HCT116 (cell line): ENCODE measurements around the gene ITGB6. TPM values are rescaled to one million over a fixed set of nuclear protein-coding genes. Genes with fewer than 3 reads are reported as not detected.

Experiments
- ATAC-seq: fragments of 200-7000 bp; cut with Tn5 transposase; 2 replicates; pipeline ENCODE4 v1.9.1; 2020; ENCODE audit warnings: mild to moderate bottlenecking, moderate library complexity
- BruUV-seq: library from RNA; stranded (reverse); fragments of 400-500 nt; replicated peaks from 2 replicates; lab custom pipeline; 2021; lab: Mats Ljungman, UMichigan
- CTCF ChIA-PET: fragments of 300-600 bp; sonication (Branson Sonifier 250); formaldehyde crosslinking; loops from one replicate; lab custom pipeline; 2021; ENCODE audit warnings: antibody characterized with exemption; lab: Charles Lee
- POLR2A ChIA-PET: fragments of 300-600, 350-600 bp; sonication (Branson Sonifier 250); formaldehyde crosslinking; loops from one replicate; lab custom pipeline; 2021; ENCODE audit warnings: antibody characterized with exemption; lab: Charles Lee
- RAD21 ChIA-PET, 2 experiments: fragments of 300-600 bp; sonication (Branson Sonifier 250); formaldehyde crosslinking; loops; one replicate each; lab custom pipeline; 2023; ENCODE audit warnings: low total read pairs in 2 of 2; ENCODE audit not compliant: uncharacterized antibody in 2 of 2, unreplicated experiment in 2 of 2, low non-redundant PET in 1 of 2; lab: Charles Lee
- DNase-seq: peaks from one replicate; pipeline ENCODE4 v3.0.0-alpha.2; 2010; ENCODE audit warnings: low read depth, low spot score
- H2AFZ ChIP-seq: fragments of 200-600 bp; shearing (Covaris generic), sonication (generic); 2 replicates; pipeline ENCODE4 v1.6.1; 2017; ENCODE audit warnings: low read depth, mixed run types, mixed read lengths, antibody characterized with exemption, low read length; ENCODE audit not compliant: poor library complexity, severe bottlenecking
- H3K27ac ChIP-seq: 2 replicates; pipeline ENCODE4 v1.5.1; 2012; ENCODE audit warnings: low read depth, low read length
- H3K27me3 ChIP-seq: fragments of 200-600 bp; sonication (generic); 2 replicates; pipeline ENCODE4 v1.6.1; 2016; ENCODE audit warnings: mixed run types, low read length, mixed read lengths; ENCODE audit not compliant: insufficient read depth
- H3K36me3 ChIP-seq, 2 experiments: fragments of 200-500 bp in 1 of 2; fragments of 200-600 bp in 1 of 2; sonication (Bioruptor generic) in 1 of 2; sonication (generic) in 1 of 2; 2 replicates each; pipeline versions ENCODE4 v1.5.1 to v1.6.1; 2014 to 2016; ENCODE audit warnings: low read length in 2 of 2, inconsistent platforms in 1 of 2, mixed read lengths in 1 of 2, mixed run types in 1 of 2; ENCODE audit not compliant: insufficient read depth in 2 of 2, control insufficient read depth in 1 of 2
- H3K4me1 ChIP-seq, 2 experiments: fragments of 200-600 bp in 1 of 2; sonication (generic) in 1 of 2; 2 replicates each; pipeline versions ENCODE4 v1.5.1 to v1.6.1; 2012 to 2017; ENCODE audit warnings: low read length in 2 of 2, inconsistent platforms in 1 of 2, mild to moderate bottlenecking in 1 of 2, mixed read lengths in 1 of 2, mixed run types in 1 of 2, moderate library complexity in 1 of 2; ENCODE audit not compliant: insufficient read depth in 2 of 2, control insufficient read depth in 1 of 2
- H3K4me2 ChIP-seq: fragments of 200-600 bp; sonication (generic); 2 replicates; pipeline ENCODE4 v1.6.1; 2017; ENCODE audit warnings: mixed run types, low read length, mixed read lengths
- H3K4me3 ChIP-seq, 2 experiments: fragments of 200-600 bp in 1 of 2; sonication (generic) in 1 of 2; replicated peaks in 1 of 2; 2 replicates each; pipeline ENCODE4 v1.5.1; 2011 to 2016; ENCODE audit warnings: low read length in 2 of 2, control low read depth in 1 of 2, low read depth in 1 of 2, mild to moderate bottlenecking in 1 of 2, mixed read lengths in 1 of 2, mixed run types in 1 of 2
- H3K79me2 ChIP-seq: fragments of 200-600 bp; sonication (generic); 2 replicates; pipeline ENCODE4 v1.6.1; 2017; ENCODE audit warnings: mild to moderate bottlenecking, mixed run types, low read length, moderate library complexity, mixed read lengths; ENCODE audit not compliant: insufficient read depth
- H3K9ac ChIP-seq: fragments of 200-600 bp; sonication (generic); 2 replicates; pipeline ENCODE4 v1.6.1; 2016; ENCODE audit warnings: low read length, mixed read lengths
- H3K9me2 ChIP-seq: fragments of 200-600 bp; sonication (generic), shearing (Covaris generic); 2 replicates; pipeline ENCODE4 v1.6.1; 2017; ENCODE audit warnings: mixed run types, mild to moderate bottlenecking, moderate library complexity; ENCODE audit not compliant: insufficient read depth
- H3K9me3 ChIP-seq, 2 experiments: fragments of 200-500 bp in 1 of 2; fragments of 200-600 bp in 1 of 2; sonication (Bioruptor generic) in 1 of 2; sonication (generic) in 1 of 2; 2 replicates each; pipeline ENCODE4 v1.6.1; 2014 to 2017; ENCODE audit warnings: low read length in 2 of 2, mixed read lengths in 2 of 2, inconsistent platforms in 1 of 2, low read depth in 1 of 2, mild to moderate bottlenecking in 1 of 2, mixed run types in 1 of 2, moderate library complexity in 1 of 2; ENCODE audit not compliant: control insufficient read depth in 1 of 2, insufficient read depth in 1 of 2
- H4K20me1 ChIP-seq: fragments of 200-600 bp; sonication (generic), shearing (Covaris generic); 2 replicates; pipeline ENCODE4 v1.6.1; 2017; ENCODE audit warnings: mixed run types, mild to moderate bottlenecking, moderate library complexity; ENCODE audit not compliant: insufficient read depth
- CBX3 ChIP-seq: IDR thresholded peaks from 2 replicates; pipeline ENCODE4 v1.6.1; 2012; ENCODE audit warnings: low read depth
- CEBPB ChIP-seq: IDR thresholded peaks from 2 replicates; pipeline ENCODE4 v1.6.1; 2012; ENCODE audit warnings: low read depth
- CTCF ChIP-seq, 3 experiments: fragments of 200-600 bp in 1 of 3; sonication (generic) in 1 of 3; IDR thresholded peaks in 2 of 3; conservative IDR thresholded peaks in 1 of 3; 2 replicates each; pipeline ENCODE4 v1.5.1; 2012 to 2017; ENCODE audit warnings: low read depth in 2 of 3, low read length in 2 of 3, antibody characterized with exemption in 1 of 3, borderline replicate concordance in 1 of 3, control low read depth in 1 of 3, mild to moderate bottlenecking in 1 of 3, mixed read lengths in 1 of 3, mixed run types in 1 of 3, moderate library complexity in 1 of 3; ENCODE audit not compliant: insufficient read depth in 1 of 3
- EGR1 ChIP-seq: IDR thresholded peaks from 2 replicates; pipeline ENCODE4 v1.6.1; 2012; ENCODE audit warnings: low read depth
- FOSL1 ChIP-seq: IDR thresholded peaks from 2 replicates; pipeline ENCODE4 v1.6.1; 2012; ENCODE audit warnings: low read depth
- JUND ChIP-seq: IDR thresholded peaks from 2 replicates; pipeline ENCODE4 v1.6.1; 2012
- POLR2AphosphoS5 ChIP-seq: IDR thresholded peaks from 2 replicates; pipeline ENCODE4 v1.6.1; 2011; ENCODE audit warnings: mild to moderate bottlenecking, low read depth, low read length, moderate library complexity
- RAD21 ChIP-seq: IDR thresholded peaks from 2 replicates; pipeline ENCODE4 v1.6.1; 2012; ENCODE audit warnings: low read depth, mild to moderate bottlenecking
- SP1 ChIP-seq: IDR thresholded peaks from 2 replicates; pipeline ENCODE4 v1.6.1; 2012; ENCODE audit warnings: low read depth
- SRF ChIP-seq: IDR thresholded peaks from 2 replicates; pipeline ENCODE4 v1.6.1; 2012; ENCODE audit warnings: low read depth
- YY1 ChIP-seq: IDR thresholded peaks from 2 replicates; pipeline ENCODE4 v1.6.1; 2011; ENCODE audit warnings: low read length, low read depth, moderate library complexity, mild to moderate bottlenecking; ENCODE audit not compliant: insufficient replicate concordance; ENCODE audit errors: extremely low read depth
- ZFX ChIP-seq: fragments of 450-650 bp; IDR thresholded peaks from 2 replicates; pipeline ENCODE4 v1.6.1; 2017
- ZNF274 ChIP-seq: fragments of 200-500 bp; sonication (Bioruptor generic); IDR thresholded peaks from 2 replicates; pipeline ENCODE4 v1.6.1; 2014; ENCODE audit warnings: mild to moderate bottlenecking, low read depth, low read length, inconsistent platforms
- intact Hi-C: fragments of 100-400 bp; cut with micrococcal nuclease; formaldehyde crosslinking; loops from 2 replicates; pipeline ENCODE4 v1.10.0; 2022
- total RNA-seq: library from RNA; stranded (reverse); gene quantifications from one replicate; pipeline ENCODE4 v1.2.1, GENCODE V29; 2021; ENCODE audit not compliant: unreplicated experiment
- TF ChIP-seq, protein P1 (sequence below): IDR thresholded peaks from 2 replicates; pipeline ENCODE4 v1.6.1; 2011; ENCODE audit warnings: mild to moderate bottlenecking, low read length, moderate library complexity; ENCODE audit not compliant: insufficient replicate concordance; ENCODE audit errors: extremely low read depth

ITGB6 gene
- total RNA-seq, 1 experiment from 2014 or later, result 0.12 TPM

DNA sequence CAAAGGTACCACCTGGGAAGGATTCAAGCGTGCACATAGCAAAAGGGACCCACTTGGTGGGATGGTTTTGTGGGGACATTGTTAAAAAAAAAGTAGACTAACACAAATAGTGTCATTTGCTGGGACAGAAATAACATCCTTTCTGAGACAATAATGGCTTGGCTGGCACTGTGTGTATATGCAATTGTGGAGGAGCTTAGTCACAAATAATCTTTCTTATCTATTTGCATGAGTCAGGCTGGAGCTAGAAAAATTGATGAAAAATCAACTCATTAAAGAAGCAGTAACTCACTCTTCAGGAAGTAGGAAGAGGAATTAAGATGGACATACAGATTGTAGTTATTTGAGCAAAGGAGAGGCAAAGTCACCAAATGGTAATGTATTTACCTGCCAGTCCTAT, 29.5 kb upstream of the ITGB6 start:
- Histone ChIP-seq H3K9ac (no peak overlapping the region), H3K9me2 (no peaks in the 10 kb centered on the region), H3K27ac (no peak overlapping the region), H3K79me2 (no peaks in the 10 kb centered on the region)
- POLR2A ChIA-PET, result no interaction called here
- DNase-seq, result no peak
- 0 out of 2 replicates have a peak, but pooled peaks have one; percentile 8 for ATAC-seq
- intact Hi-C loops, result no loop called here
- TF ChIP-seq SP1 (peak; percentile 39; the same call in 1 of the 2 replicates), JUND (peak; percentile 57), CEBPB (peak; percentile 41; the same call in 1 of the 2 replicates), SRF (no peak), FOSL1 (peak; percentile 68)
- TF ChIP-seq, all 23 proteins: peak for 4
- RAD21 ChIA-PET, result no interaction called here
- H3K4me3 ChIP-seq, result no peak overlapping the region
- BruUV-seq, result no TSS peak
- peak overlapping the region; percentile 59 for H2AFZ ChIP-seq
- no peaks in the 10 kb centered on the region for H4K20me1 ChIP-seq
- no peaks in the 10 kb centered on the region for H3K27me3 ChIP-seq
- CTCF ChIA-PET, result interaction anchor here (1.2 to 1.3 kb wide), 2 partner anchors 22 to 120 kb away, joined by 4 read pairs; no protein-coding TSS in a partner anchor
- no peaks in the 10 kb centered on the region for H3K36me3 ChIP-seq
- H3K4me2 ChIP-seq, result peak overlapping the region; percentile 62
- peaks cover 23 to 59% of the 10 kb centered on the region in 2 experiments for H3K4me1 ChIP-seq
- H3K9me3 ChIP-seq, result no peaks in the 10 kb centered on the region

DNA sequence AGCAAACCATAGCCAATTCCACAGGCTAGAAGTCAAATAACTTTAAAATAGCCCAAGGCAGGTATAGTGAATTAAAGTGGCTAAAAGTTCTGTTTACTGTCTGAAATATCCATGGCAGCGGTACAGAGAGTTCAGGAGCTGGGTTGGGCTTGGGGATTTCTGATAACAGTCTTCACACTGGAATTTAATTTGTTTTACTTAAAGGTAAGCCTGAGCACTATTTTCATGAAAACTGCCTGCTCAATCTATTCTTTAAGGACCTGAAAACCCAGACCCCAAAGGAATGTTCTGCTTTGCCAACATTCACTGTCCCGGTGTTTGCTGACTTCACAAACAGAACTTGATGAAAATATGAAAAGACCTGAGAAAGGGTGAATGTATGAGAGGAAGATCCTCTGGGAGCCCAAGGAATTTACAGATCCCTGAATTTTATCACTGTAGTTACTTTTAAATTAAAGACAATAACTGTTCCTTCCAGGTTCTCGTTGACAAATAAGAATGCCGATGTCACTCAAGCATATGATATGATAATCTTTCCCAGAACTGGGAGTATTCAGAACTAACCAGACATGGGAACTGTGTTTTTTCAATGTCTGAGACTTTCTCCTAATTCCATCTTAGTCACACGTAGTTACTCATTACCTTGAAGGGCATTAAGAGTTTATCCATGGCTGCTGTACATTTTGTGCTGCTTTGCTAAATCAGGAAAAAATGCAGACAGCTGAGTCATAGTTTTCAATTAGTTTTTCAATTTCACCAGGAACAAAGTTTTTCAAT, 28.3 kb upstream of the ITGB6 start:
- ATAC-seq, result no peak
- no TSS peak for BruUV-seq
- Histone ChIP-seq H3K9me2 (no peaks in the 10 kb centered on the region), H3K27me3 (no peaks in the 10 kb centered on the region), H3K27ac (no peak overlapping the region), H3K36me3 (no peaks in the 10 kb centered on the region), H3K9me3 (no peaks in the 10 kb centered on the region), H4K20me1 (no peaks in the 10 kb centered on the region), H3K79me2 (no peaks in the 10 kb centered on the region), H3K4me1 (peaks cover 33 to 72% of the 10 kb centered on the region in 2 experiments), H3K4me3 (no peak overlapping the region), H3K4me2 (peak overlapping the region; percentile 62), H3K9ac (peak overlapping the region; percentile 2; the same call in 1 of the 2 replicates), H2AFZ (peak overlapping the region; percentile 59)
- no peak for DNase-seq
- intact Hi-C loops, result no loop called here
- RAD21 ChIA-PET, result no interaction called here
- POLR2A ChIA-PET, result no interaction called here
- peak; percentile 38; the same call in 1 of the 2 replicates for TF ChIP-seq SRF
- no peak for TF ChIP-seq RAD21
- no peak for TF ChIP-seq CTCF (IDR thresholded peaks at IDR 0.05 in 2 of 3, conservative IDR thresholded peaks at IDR 0.05 in 1 of 3; ENCODE audit: borderline replicate concordance in 1 of 3, insufficient read depth in 1 of 3, low read depth in 2 of 3, low read length in 2 of 3)
- no peak for TF ChIP-seq ZFX
- TF ChIP-seq POLR2AphosphoS5, result no peak
- no peak for TF ChIP-seq ZNF274
- TF ChIP-seq, protein P1, sequence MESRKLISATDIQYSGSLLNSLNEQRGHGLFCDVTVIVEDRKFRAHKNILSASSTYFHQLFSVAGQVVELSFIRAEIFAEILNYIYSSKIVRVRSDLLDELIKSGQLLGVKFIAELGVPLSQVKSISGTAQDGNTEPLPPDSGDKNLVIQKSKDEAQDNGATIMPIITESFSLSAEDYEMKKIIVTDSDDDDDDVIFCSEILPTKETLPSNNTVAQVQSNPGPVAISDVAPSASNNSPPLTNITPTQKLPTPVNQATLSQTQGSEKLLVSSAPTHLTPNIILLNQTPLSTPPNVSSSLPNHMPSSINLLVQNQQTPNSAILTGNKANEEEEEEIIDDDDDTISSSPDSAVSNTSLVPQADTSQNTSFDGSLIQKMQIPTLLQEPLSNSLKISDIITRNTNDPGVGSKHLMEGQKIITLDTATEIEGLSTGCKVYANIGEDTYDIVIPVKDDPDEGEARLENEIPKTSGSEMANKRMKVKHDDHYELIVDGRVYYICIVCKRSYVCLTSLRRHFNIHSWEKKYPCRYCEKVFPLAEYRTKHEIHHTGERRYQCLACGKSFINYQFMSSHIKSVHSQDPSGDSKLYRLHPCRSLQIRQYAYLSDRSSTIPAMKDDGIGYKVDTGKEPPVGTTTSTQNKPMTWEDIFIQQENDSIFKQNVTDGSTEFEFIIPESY, result no peak
- peak; percentile 71; the same call in 1 of the 2 replicates for TF ChIP-seq FOSL1
- TF ChIP-seq EGR1, result no peak
- peak; percentile 61 for TF ChIP-seq JUND
- no peak for TF ChIP-seq CEBPB
- 0 out of 2 replicates have a peak, but pooled peaks have one; percentile 31 for TF ChIP-seq CBX3
- TF ChIP-seq YY1, result no peak
- TF ChIP-seq SP1, result peak; percentile 55; the same call in 1 of the 2 replicates
- CTCF ChIA-PET, result no interaction called here
